NCI-H2227 treated with DMSO at 0.1 percent for 48 hours (cell line): Measurements from ENCODE around the gene PDLIM5.
A peak's percentile ranks its signal among the peaks of the same experiment; 100 is the strongest.
"Not testable (repeated sequence)": the region's sequence is repeated elsewhere in the genome, so short reads cannot be mapped to it uniquely, and the experiment has no call there.

Source experiments
- DNase-seq: peaks from one replicate; lab custom pipeline; 2025; lab: John Stamatoyannopoulos, UW

The PDLIM5 gene

DNA sequence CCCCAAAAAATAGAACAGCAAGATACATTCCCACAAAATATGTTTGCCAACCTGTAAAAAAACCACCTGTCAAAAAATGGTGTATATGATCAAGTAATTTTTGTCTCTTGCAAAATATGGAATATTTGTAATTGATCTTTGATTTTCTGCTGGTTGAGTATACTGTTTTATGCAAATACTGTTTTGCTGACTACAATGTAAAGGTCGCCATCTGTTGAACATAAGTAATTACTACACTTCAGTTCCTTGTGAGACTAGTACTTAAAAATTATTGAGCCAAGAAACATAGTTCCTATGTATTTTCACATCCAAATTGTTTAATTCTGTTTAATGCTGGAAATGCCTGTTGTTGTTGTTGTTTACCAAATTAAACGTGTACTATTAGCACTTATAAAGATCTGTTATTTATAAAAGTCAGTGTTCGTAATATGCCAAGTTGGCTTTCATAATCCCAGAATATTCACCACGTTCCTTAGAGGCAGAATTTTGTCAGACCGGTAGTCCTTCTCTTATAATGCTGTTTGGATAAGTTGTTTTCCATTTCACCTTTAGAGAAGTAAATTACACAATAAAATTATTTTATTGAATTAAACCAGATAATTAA is 144.2 kb downstream of the PDLIM5 start:
- peak; percentile 37 for DNase-seq

DNA sequence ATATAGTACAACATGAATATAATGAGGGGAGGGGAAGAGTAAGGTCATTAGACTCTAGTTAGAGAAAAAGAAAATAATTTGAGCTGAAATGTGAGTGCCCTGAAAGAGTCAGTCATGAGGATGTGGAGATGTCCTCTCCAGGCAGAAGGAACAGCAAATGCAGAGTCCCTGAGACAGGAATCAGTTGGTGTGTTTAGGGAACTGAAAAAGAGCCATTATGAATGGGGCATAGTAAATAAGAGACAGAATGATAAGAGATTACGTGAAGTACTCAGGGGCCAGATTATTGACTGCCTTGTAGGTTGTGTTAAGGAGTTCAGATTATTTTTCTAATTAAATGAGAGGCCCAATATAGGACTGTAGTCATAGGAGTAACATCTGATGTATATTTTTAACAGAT is 147.0 kb downstream of the PDLIM5 start:
- DNase-seq, result no peak

DNA sequence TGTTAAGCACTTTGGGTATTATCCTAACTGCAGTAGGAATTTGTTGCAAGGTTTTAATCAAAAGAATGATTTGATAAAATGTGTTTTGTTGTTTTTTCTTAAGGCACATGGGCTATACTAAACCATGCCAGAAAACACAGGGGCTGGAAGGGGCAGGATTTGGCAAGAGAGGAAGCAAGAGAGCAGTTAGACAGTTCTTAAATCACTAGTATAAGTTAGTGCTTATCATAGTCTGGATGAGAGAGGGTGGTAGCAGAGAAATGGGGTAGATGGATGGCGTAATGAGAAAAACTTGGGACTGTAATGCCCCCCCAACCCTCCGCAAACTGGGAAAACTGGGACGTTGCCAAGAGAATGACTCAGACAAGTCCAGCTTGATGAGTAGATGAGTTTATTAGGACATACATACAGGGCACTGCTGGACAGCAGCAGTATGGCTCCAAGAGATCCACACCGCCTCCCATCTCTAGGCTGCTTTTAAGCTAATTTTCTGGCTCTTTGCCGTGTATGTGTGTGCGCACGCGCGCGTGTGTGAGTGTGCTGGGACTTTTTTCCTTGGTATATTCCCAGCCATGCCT is 151.5 kb downstream of the PDLIM5 start:
- peak; percentile 10 for DNase-seq

DNA sequence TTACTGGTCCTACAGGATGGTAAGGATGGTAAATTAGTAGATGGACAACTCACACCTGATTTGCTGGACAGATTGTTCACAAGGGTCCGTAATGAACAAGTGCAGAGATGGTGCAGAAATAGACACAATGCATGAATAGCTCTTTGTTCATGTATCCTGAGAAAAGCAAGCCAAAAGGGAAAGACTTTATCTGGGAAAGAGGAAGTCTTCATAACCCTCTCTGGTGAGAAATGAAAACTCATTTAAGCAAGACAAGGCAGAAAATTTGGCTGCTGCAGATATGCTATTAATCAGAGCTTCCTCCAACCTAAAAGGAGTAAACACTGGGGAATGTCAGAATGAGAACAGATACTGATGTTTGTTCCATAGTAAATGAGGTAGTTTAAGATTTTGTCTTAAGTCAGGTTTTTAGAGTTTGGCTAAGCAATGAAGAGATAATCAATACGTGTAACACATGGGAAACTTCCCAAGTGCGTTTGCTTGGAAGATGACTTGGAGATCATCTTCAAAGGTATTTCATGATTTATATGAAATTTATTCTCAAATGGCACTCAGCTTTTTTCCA is 153.6 kb downstream of the PDLIM5 start:
- DNase-seq, result no peak

DNA sequence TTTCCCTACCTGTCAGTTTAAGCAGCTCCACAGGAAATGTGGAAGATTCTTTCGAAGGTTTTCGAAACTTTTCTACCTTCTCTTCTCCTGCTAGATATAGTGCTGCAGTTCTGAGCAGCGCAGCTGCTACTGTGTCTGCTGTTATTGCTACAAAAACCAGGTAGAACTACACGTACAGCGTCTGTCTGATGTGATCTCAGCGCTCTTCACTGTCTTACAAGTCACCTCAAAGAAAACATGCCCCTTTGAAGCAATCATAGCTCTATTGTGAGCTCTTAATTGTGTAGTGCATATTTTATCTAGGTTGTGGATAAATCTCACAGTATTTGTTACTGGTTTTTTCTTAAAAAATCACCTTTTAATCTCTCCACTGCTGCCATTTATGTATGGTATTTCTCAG is 158.4 kb downstream of the PDLIM5 start:
- DNase-seq, result no peak

DNA sequence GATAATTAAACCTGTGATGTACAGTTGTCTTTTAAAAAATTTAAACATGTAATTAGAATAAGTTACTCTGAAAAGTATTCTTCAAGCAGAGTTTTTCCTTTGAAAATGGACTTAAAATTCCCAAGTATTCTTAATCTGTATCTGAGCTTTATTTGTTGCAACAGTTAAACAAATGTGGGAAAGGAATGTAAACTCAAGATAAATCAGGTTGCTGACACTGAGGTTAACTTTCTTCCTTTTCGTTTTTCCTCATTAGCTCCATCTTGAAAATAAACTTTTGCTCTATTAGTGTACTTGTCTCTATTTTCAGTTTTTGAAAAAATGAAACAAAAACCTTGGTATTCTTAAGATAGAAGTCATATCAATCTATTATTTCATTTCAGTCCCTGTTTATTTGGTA is 161.5 kb downstream of the PDLIM5 start:
- no peak for DNase-seq

DNA sequence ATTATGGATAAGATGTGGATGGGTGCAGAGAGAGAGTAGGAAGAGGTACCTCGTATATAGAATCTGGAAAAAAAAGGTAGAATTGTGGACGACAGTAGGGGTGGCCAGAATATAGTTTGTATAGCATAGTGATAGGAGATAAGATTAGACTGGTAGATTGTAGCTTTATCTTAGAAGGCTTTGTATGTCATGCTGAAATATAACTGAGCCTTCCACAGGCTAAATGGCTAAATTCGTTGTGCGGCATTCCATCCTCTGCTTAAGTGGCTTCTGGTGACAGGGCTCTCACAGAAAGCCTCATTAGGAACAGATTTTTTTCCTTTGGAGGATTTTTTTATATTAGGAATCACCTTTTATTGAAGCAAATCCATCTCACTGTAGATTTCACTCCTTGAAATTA is 163.7 kb downstream of the PDLIM5 start:
- no peak for DNase-seq

DNA sequence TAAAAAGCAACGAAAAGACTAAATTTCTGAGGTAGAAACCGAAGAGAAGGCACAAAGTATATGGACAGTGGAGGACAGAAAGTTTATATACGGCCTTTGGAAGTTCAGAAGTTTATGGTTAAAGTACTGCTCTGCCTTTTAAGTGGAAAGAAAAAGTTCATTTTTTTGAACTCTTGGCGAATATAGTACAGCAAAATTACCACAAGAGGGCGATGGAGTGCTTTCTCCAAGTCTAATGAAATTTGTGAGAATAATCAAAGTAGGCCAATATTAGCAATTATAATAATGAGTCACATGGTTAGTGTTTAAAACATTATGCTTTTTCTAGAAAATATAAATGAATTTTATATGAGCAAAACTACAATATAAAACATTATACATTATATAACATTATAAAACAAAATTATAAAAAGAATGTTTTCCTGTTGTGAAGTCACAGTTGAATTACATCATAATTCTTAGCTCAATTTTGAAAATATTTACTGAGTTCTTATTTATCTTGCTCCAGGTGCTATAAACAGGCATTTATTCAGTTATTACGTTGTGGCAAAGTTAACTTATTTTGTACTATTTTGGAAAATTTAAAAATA is 169.8 kb downstream of the PDLIM5 start:
- DNase-seq, result peak; percentile 6

DNA sequence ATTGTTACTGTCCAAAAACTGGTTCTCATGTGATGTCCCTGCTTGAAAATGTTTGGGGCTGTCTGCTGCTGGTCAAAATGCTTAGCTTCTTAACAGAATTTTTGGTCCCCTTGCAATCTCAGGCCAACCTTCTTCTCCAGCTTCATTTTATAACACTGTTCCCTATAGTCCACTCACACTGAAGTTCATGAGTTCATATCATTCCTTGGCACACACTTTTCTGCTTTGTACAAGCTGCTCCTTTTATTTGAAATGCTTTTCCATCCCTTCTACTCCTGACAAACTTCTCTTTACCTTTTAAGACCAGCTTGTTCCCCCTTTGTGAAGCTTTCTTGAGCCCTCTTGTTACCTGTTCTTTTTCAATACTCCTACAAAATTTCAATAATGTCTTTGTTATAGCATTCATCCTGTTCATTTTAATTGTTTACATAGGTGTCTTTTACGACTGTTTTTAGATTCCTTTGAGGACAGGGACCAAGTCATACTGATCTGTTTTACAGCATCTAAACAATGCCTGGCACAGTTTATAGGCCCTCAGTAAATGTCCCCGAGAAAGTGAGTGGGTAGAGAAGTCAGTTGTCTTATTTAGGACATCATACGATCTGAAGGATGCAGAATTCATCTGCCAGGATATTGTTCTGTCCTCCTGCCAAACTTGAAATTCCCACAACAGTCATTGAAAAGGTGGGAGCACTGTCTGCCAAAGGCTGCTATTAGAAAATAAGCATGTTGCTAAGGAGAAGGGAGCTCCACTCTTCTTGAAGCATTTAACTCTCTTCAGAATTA is 171.6 kb downstream of the PDLIM5 start:
- no peak for DNase-seq

DNA sequence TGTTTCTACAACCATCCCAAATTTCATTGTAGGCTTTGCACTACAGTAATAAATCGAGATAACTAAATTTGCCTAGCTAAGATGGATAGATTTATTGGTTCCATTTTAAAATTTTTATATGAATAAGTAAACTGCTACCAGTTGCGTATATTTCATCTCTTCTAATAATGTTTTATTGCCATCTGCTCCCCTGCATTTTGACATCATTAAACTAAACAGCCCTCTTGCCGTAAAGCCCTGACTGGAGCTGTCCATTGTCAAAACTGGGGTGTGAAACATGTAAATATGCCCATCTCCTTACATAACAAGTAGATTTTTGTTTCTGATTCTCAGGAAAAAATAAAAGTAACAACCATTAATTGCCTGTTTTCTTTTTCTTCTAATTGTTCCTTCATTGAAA is 175.2 kb downstream of the PDLIM5 start:
- no peak for DNase-seq

DNA sequence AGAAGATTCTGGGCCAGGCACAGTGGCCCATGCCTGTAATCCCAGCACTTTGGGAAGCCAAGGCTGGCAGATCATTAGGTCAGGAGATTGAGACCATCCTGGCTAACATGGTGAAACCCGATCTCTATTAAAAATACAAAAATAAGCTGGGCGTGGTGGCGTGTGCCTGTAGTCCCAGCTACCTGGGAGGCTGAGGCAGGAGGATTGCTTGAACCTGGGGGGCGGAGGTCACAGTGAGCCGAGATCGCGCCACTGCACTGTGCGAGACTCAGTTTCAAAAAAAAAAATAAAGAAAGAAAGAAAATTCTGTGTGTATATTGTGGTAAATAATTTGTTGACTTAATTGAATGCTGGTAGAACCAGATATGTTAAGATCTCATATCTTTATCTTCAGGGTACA is 177.3 kb downstream of the PDLIM5 start:
- not testable (repeated sequence) for DNase-seq

DNA sequence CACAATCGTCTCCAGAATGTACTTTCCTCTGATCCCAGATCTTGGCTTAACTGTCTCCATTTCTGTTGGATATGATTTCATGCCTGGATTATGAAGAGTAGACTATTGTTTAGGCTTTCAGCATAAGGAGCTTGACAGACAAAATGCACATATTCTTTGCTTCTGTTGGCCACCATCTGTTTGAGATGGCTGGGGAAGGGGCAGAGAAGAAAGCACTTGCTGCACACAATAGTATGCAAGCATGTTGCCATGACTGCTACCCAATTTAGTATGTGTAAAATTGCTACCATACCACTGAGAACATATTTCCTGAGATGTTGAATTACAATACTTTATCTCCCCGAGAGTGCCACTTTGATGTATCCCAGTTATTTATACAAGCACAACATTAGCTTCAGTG is 178.1 kb downstream of the PDLIM5 start:
- no peak for DNase-seq

DNA sequence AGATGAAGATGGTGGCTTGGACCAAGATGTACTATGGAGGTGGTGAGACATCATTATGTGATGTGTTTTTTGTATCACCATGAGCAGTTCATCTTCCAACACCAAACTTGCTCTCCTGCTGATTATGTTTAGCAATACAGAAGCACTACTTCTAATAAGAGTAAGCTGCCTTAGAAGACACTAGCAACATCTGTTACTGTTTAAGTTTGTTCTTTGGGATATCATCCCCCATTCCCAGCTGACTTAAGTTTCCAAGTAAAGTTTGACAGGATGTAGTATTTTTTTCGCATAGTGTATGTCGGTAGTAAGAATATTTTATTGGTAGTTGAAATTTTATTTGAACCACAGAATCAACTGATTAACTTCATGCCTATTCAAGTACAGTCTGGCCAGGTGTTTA is 182.5 kb downstream of the PDLIM5 start:
- no peak for DNase-seq

DNA sequence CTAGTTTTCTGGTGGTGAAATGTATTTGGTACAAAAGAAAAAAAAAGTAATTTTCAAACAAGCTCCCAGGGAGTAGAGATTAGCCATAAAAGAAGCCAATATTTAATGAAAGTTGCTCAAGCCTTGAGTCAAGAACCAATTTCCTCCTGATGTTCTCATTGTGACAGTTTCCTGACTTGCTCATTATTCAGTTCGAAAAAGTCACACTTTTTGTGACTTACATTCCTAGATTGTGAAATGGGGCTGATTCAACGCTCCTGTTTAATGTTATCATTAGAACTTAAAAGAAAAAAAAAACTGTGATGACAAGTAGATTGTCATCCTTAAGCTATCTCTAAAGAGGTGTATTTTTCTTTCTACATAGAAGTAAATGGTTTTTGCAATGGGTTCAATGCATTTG is 183.4 kb downstream of the PDLIM5 start:
- DNase-seq, result no peak

DNA sequence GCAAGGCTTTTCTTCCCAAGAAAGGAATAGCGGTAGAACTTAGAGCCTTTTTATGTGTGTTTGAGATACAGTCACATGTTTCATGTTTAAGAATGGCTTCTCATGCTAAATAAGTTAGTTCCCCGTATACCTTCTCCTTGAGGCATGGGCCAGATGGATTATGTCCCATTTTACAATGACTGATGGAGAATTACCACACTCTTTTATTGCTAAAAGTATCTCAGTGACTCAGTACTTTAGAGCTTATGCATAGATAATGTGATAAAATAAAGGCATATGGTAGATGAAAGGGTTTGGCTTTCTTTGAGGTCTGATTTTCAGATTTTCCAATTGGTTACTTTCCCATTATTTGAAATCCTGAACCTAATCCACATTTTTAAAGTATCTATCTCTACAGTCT is 184.3 kb downstream of the PDLIM5 start:
- DNase-seq, result no peak

DNA sequence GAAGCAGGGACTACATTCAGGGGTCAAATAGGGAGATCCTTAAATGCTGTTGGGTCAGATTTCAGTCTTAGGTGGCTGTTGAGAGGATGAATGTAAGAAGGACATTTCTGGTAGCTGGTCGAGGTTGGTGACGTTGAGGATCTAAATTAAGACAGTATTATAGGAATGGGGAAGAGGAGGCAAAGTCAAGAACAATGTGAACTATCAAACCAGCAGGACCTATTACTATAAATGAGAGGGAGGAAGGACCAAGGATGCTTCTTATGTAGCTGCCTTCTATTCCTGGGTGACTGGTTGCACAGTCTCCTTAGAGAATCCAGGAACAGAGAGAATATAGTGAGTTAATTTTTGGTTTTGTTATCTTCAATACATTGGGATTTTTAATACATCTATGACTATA is 187.6 kb downstream of the PDLIM5 start:
- no peak for DNase-seq

DNA sequence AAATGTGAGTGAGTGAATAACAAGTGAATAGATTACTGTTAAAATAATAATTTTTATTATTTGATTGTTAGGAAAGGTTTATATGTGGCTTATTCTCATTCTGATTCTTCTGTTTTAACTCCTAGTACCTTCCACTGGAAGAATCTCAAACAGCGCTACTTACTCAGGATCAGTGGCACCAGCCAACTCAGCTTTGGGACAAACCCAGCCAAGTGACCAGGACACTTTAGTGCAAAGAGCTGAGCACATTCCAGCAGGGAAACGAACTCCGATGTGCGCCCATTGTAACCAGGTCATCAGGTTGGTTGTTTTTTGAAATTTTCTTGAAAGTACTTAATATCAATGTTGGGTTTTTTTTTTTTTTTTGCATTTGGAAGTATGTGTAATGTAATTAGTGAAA is 188.4 kb downstream of the PDLIM5 start:
- DNase-seq, result no peak

DNA sequence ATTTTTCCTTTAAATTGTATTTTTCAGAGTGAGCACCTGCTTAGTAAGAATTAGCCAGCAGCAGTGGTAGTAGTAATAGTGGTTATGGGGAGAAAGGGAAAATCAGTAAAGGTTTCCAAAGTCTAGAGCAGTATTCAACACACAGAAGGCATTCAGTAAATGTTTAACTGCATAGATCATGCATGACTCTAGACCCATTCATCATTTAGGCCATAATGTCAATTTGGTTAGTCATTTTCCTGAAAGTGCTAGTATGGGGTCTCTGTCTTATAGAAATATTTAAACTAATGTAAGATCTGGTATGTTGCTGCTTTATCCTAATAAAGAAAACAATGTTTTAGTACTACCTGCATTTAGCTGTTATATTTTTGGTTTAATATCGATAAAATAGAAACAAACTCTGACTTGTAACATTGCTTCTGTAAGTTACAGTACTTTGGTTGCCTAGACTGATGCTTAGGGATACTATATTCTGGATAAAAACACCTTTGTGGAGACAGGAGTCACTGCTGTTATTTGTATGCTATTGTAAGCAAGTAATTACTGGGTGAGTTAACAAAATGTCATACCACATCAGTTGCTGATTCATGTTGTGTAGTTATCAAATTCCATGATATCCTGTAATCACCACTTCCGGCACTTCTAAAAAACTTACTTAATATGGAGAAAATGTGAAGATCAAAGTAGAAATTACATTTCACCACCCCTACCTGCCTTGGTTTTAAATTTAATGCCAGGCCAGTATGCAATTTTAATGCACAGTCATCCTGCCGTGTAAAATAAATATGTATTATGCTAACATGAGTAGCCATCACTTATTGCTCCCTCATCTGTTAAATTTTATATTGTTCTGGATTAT is 190.2 kb downstream of the PDLIM5 start:
- no peak for DNase-seq

DNA sequence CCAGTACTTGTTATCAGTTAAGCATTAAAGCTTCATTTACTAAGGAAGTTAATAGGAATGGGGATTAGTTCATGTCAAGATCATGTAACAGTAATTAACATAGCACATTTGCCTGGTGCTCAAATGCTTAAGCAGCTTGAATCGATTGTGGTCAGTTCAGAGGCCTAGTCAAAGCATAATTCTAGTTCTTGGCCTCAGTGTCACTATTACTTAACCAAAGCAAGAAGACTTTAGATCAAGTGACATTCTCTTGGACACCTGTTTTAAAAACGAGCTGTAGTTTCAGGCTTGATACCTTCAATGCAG is 190.8 kb downstream of the PDLIM5 start:
- DNase-seq, result no peak

DNA sequence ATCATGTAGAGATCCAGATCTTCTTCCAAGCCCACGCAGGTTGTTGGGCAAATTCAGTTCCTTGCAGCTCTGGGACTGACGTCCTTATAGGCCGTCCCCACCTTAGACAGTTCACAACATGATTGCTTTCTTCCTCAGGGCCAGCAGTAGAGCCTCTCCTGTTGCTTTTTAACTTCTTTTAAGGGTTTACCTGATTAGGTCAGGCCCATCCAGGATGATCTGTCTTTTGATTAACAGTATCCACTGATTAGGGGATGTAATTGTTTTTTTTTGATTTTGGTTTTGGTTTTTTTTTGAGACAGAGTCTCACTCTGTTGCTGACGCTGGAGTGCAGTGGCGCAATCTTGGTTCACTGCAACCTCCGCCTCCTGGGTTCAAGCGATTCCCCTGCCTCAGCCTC is 197.0 kb downstream of the PDLIM5 start:
- DNase-seq, result no peak

DNA sequence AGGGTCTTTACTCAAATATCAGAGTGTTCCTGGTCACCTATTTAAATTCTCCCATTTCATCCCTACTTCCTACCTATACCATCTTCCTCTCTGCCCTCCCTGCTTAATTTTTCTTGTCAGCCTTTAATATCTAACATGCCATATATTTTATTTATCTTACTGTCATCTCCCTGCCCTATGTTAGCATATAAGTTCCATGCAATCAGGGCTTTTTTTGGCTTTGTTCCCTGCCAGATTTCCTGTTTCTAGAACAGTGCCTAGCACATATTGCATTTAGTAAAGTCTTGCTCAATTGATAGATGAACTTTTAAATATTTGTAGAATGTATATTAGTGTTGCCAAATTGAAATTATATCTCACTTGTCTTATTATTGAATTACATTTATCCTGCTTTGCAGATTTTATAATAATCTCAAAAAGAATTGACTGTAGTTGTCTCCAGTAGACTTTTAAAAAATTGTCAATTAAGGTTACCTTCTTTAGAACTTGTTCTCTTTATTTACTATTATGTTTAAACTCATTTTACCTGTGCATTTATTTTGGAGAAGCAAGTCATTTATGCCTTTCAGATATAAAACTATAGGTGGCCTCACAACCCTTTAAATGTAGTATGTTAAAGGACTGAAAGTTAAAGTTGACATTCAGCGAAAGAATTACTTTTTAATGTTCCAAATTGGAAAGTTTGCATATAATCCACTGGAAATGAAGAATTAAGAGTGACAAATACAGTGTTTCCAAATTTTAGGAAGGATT is 197.8 kb downstream of the PDLIM5 start:
- DNase-seq, result no peak

DNA sequence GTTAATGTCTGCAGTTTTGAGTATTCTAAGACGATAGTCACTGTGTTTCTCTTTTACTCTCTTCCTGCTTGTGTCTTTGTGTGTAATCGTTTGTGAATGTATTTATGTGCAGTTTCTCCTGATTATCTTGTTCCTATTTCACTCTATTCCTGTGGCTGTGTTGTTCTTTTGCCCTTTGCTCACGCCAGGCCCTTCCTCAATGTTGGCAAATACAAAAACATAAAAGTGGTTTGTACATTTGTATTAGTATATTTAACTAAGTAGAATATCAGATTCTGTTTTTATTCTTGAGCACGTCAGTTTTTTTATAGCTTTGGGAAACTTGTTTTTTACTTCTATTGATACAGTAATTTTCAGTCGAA is 198.4 kb downstream of the PDLIM5 start:
- no peak for DNase-seq
